Suppressor macrophage treated with lipopolysaccharide for 4 hours (primary cell): ENCODE data around the gene EMILIN1.
A peak's percentile ranks its signal among the peaks of the same experiment; 100 is the strongest.

Experiments
- DNase-seq: peaks from one replicate; pipeline ENCODE4 v3.0.0-alpha.2; 2020

EMILIN1 gene

GRCh38 chr2:27081984-27082772 is 3.8 kb downstream of the EMILIN1 start:
- no peak for DNase-seq

DNA sequence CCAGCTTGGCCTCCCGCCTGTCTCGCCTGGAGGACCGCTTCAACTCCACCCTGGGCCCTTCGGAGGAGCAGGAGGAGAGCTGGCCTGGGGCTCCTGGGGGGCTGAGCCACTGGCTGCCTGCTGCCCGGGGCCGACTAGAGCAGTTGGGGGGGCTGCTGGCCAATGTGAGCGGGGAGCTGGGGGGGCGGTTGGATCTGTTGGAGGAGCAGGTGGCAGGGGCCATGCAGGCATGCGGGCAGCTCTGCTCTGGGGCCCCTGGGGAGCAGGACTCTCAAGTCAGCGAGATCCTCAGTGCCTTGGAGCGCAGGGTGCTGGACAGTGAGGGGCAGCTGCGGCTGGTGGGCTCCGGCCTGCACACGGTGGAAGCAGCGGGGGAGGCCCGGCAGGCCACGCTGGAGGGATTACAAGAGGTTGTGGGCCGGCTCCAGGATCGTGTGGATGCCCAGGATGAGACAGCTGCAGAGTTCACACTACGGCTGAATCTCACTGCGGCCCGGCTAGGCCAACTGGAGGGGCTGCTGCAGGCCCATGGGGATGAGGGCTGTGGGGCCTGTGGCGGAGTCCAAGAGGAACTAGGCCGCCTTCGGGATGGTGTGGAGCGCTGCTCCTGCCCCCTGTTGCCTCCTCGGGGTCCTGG is 4.5 kb downstream of the EMILIN1 start:
- no peak for DNase-seq

GRCh38 chr2:27083410-27084296 is 5.2 kb downstream of the EMILIN1 start:
- no peak for DNase-seq

DNA sequence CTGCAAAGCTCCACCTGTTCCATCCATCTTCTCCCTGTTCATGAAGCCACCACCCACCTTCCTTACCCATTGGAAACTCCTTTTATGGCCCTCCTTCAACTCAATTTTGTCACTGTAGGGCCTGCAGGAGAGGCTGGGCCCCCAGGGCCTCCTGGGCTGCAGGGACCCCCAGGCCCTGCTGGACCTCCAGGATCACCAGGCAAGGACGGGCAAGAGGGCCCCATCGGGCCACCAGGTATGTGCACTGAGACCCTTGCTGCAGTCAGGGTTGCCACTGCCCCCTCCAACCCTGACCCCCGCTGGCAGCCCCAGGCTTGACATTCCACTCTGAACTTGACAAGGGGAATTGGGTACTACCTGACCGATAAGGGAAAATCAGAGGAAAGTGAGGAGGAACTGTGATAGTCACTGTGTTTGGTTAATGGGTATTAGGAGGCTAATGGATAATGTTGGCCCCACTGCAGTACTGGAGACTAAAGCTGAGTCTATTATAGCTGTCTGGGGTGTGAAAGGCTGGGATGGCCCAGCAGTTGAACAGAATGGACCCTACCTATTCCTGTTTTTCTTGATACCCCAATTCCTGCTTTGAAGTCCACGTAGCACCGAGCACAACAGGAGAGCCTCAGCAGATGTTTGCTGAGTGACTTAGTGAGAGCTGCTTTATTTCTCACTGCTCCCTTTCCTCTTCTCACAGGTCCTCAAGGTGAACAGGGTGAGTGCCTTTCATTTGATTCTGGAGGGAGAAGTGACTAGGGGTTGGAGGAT is 6.1 kb downstream of the EMILIN1 start:
- no peak for DNase-seq

- DNase-seq, result no peak
Measured at GRCh38 chr2:27085062-27085672, 6.8 kb downstream of the EMILIN1 start.

- DNase-seq, result peak; percentile 70
Measured at GRCh38 chr2:27085673-27086089, 7.3 kb downstream of the EMILIN1 start.

- DNase-seq, result peak; percentile 98
Measured at GRCh38 chr2:27086090-27086723, 7.8 kb downstream of the EMILIN1 start.

DNA sequence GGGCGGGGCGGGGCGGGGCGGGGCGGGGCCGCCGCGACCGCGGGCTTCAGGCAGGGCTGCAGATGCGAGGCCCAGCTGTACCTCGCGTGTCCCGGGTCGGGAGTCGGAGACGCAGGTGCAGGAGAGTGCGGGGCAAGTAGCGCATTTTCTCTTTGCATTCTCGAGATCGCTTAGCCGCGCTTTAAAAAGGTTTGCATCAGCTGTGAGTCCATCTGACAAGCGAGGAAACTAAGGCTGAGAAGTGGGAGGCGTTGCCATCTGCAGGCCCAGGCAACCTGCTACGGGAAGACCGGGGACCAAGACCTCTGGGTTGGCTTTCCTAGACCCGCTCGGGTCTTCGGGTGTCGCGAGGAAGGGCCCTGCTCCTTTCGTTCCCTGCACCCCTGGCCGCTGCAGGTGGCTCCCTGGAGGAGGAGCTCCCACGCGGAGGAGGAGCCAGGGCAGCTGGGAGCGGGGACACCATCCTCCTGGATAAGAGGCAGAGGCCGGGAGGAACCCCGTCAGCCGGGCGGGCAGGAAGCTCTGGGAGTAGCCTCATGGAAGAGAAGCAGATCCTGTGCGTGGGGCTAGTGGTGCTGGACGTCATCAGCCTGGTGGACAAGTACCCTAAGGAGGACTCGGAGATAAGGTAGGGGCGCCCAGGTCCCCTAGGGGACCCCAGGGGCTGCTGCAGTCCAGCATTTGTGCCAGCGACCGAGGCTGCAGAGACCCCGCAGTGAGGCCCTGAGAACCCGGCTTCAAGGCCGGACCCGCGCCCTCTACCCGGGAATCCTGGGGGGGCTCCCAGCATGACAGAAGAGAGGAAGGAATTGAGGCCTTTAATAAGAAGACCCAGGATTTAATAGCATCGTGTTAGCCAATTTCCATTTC is 8.5 kb downstream of the EMILIN1 start, which contains the start of gene KHK:
Gene KHK (plus strand): TSS at position 49 of the 870 bp plus-strand sequence. CDS start 488 bp downstream, at position 537.
- DNase-seq, result no peak

DNA sequence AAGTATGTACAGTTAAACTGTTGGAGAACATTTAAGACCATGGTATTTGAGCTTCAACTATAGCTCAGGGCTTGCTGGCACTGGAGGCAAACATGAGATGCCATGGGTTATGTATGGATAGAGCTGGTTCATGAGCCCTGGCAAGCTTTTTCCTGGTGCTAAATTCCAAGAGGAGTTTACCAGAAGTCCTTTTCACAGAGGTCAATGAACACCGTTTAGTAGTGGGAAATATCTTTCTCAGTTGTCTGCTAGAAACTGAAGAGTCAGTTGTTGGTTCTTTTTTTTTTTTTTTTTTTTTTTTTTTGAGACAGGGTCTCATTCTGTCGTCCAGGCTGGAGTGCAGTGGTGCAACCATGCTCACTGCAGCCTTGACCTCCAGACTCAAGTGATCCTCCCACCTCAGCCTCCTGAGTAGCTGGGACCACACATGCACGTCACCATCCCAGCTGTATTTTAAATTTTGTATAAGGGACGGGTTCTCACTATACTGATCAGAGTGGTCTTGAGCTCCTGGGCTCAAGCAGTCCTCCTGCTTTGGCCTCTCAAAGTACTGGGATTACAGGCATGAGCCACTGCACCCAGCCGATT is 9.5 kb downstream of the EMILIN1 start:
- DNase-seq, result no peak

DNA sequence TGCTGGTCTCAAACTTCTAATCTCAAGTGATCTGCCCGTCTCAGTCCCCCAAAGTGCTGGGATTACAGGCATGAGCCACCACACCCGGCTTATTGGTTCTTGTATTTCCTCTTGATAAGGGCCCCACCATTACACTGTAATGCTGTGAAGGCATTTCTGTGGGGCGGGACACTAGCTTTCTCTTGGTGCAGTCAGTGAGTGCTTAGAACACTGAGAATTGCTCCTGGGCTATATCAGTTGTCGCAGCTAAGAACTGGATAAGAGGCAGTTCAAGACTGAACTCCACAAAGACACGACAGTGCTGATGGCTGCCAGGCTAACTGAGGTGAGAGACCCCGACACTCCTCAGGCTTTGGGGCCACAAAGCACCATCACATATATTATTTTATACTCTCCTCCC is 10.2 kb downstream of the EMILIN1 start:
- DNase-seq, result no peak

DNA sequence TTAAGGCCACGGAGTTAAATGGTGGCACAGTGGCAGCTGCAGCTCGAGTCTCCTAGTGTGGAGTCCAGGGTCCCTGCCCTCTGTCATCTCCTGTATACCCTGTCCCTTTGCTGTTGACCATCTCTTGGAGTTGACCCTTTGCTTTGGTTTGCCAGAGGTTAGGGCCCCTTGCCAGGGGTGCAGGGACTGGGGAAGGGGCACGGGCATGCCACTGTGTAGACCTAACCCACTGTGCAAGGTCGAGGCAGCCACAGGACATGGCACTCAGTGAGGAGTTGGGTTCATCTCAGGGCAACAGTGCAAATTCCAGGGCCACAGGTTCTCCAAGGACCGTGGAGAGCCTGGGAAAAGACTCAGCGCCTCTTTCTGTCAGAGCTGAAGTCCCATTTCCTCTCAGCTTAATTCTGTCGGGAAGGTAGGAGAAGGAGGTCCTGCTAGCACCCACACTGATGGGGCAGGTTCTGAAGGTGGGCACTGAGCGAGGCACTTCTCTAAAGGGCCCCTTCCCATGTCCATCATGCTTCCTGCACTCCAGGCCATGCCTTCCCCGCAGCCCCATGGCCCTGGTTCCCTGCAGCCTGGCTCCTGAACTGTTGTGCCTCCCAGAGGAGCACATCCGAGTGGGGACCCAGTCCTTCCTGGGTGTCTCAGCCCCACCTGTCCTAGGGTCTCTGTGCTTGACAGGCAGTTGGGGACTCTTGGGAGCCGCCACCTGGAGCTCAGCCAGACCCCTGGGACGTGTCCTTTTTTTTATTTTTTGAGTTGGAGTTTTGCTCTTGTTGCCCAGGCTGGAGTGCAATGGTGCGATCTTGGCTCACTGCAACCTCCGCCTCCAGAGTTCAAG is 10.9 kb downstream of the EMILIN1 start:
- no peak for DNase-seq

GRCh38 chr2:27091746-27092695 is 13.6 kb downstream of the EMILIN1 start:
- no peak for DNase-seq

GRCh38 chr2:27092696-27093429 is 14.4 kb downstream of the EMILIN1 start:
- DNase-seq, result no peak

GRCh38 chr2:27093430-27094352 is 15.3 kb downstream of the EMILIN1 start:
- no peak for DNase-seq

DNA sequence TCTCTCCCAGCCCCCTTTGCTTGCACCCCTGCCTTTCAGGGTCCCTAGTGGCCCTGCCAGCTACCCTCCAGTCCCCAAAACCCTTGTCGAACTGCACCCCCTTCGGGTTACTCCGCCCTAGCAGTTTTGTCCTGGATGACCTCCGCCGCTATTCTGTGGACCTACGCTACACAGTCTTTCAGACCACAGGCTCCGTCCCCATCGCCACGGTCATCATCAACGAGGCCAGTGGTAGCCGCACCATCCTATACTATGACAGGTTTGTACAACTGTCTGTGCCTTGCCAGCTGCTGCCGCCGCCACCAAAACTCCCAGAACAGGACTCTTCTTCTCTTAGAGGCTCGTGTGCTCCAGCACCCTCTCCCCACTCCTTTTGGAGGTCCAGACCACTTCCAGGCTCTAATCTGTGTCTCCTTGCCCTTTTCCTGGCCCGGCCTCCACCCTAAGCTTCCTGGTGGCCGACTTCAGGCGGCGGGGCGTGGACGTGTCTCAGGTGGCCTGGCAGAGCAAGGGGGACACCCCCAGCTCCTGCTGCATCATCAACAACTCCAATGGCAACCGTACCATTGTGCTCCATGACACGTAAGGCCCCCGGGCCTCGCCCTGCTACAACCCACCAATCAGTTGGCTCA is 16.1 kb downstream of the EMILIN1 start:
- DNase-seq, result no peak

DNA sequence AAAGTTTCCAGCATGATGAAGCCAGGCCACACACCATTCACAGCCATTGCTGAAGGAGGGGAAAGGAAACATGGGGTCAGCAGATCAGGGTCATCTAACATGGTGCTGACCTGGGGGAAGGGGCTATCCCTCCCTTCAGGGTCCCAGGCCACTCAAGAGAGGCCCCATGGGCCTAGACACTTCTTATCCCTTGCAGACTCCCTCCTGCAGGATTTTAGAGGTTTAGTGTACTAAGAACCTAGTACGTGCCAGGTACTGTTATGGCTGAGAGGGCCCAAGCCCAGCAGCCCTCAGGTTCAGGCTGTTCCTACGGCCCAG is 17.0 kb downstream of the EMILIN1 start:
- no peak for DNase-seq
